ENCODE results near the gene ITPK1. TPM values are rescaled to one million over a fixed set of nuclear protein-coding genes. Genes with fewer than 3 reads are reported as not detected.

The ITPK1 gene
- total and polyA plus RNA-seq, 2 donors (not counting 3 experiments of a cell fraction or from before 2014, with no cell fraction given), result 39.6 to 51.8 TPM

DNA sequence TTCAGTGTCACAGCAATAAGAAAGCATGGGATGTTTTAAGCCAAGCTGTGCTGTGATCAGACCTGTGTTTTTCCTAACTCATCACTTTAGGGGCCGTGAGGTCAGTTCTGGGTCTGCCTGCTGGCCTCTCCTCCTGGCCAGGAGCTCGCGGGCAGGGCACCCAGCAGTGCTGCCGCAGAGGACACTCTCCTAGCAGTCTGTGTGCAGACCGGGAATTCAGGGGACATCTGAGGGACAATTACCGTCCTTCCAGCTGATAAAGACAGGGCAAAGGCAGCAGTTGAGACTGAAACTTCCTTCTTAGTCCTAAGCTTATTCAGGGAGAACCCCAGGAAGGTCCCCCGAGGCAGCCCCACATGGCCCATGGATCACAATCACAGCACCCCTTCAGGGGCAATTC, 103.2 kb downstream of the ITPK1 start:
- H3K27me3 ChIP-seq (ENCODE audit: control insufficient read depth in 2 of 2, insufficient read depth in 2 of 2, low read length in 2 of 2), result no peaks in the 10 kb centered on the region
- ChIA-PET POLR2A (no interaction called here), CTCF (interaction anchor here (0.7 to 1.8 kb wide), 2 partner anchors 15 to 60 kb away, joined by 3 to 4 read pairs; no protein-coding TSS in a partner anchor)
- no peaks in the 10 kb centered on the region for H3K4me1 ChIP-seq (ENCODE audit: control insufficient read depth, extremely low read depth, insufficient read depth, low read length)
- H3K9me1 ChIP-seq (replicated peaks; ENCODE audit: control insufficient read depth, extremely low read depth, insufficient read depth, low read length), result no peaks in the 10 kb centered on the region
- no peaks in the 10 kb centered on the region for H3K36me3 ChIP-seq (ENCODE audit: control insufficient read depth in 2 of 2, extremely low read depth in 1 of 2, insufficient read depth in 2 of 2, low read length in 2 of 2)
- no peaks in the 10 kb centered on the region for H4K20me1 ChIP-seq (replicated peaks; ENCODE audit: control insufficient read depth, extremely low read depth, insufficient read depth, low read length)
- FAIRE-seq (no peak), DNase-seq (ENCODE audit: low read depth, low spot score) (no peak)
- TF ChIP-seq JUN (IDR thresholded peaks at IDR 0.05; ENCODE audit: borderline replicate concordance, insufficient read depth, insufficient read length, low read depth) (no peak), GATA2 (IDR thresholded peaks at IDR 0.05; ENCODE audit: insufficient read depth, insufficient read length, low read depth, low read length) (no peak), POLR2A (IDR thresholded peaks at IDR 0.05; ENCODE audit: low read depth, low read length) (no peak), EZH2 (IDR thresholded peaks at IDR 0.05; ENCODE audit: borderline replicate concordance, low read depth, low read length, severe bottlenecking) (no peak), FOS (IDR thresholded peaks at IDR 0.05; ENCODE audit: borderline replicate concordance, insufficient read depth, low read length) (no peak), MYC (IDR thresholded peaks at IDR 0.05; ENCODE audit: low read depth, low read length) (no peak), POLR2AphosphoS5 (IDR thresholded peaks at IDR 0.05; ENCODE audit: insufficient read depth, low read depth, low read length) (no peak)
- TF ChIP-seq, protein P1, sequence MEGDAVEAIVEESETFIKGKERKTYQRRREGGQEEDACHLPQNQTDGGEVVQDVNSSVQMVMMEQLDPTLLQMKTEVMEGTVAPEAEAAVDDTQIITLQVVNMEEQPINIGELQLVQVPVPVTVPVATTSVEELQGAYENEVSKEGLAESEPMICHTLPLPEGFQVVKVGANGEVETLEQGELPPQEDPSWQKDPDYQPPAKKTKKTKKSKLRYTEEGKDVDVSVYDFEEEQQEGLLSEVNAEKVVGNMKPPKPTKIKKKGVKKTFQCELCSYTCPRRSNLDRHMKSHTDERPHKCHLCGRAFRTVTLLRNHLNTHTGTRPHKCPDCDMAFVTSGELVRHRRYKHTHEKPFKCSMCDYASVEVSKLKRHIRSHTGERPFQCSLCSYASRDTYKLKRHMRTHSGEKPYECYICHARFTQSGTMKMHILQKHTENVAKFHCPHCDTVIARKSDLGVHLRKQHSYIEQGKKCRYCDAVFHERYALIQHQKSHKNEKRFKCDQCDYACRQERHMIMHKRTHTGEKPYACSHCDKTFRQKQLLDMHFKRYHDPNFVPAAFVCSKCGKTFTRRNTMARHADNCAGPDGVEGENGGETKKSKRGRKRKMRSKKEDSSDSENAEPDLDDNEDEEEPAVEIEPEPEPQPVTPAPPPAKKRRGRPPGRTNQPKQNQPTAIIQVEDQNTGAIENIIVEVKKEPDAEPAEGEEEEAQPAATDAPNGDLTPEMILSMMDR (IDR thresholded peaks at IDR 0.05; ENCODE audit: extremely low read depth in 1 of 2, insufficient read depth in 1 of 2, low read depth in 1 of 2, low read length in 2 of 2), result no peak
- TF ChIP-seq, protein P2, sequence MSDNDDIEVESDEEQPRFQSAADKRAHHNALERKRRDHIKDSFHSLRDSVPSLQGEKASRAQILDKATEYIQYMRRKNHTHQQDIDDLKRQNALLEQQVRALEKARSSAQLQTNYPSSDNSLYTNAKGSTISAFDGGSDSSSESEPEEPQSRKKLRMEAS (IDR thresholded peaks at IDR 0.05; ENCODE audit: insufficient read depth, insufficient read length), result no peak
- no peaks in the 10 kb centered on the region for H3K79me2 ChIP-seq (ENCODE audit: control insufficient read depth, insufficient read depth, low read length)
- no peak overlapping the region for H2AFZ ChIP-seq (ENCODE audit: low read depth, low read length)
- H3K4me2 ChIP-seq (ENCODE audit: insufficient read depth, low read length), result no peak overlapping the region
- no peak overlapping the region for H3K4me3 ChIP-seq (replicated peaks in 1 of 3; ENCODE audit: insufficient read depth in 1 of 3, low read depth in 1 of 3, low read length in 3 of 3)
- intact Hi-C loops (cut with micrococcal nuclease) (no loop called here), dilution Hi-C loops (cut with MboI; ENCODE audit: extremely low pct_ligation_motif_present, low sequenced_read_pairs) (no loop called here)
- H3K27ac ChIP-seq (ENCODE audit: insufficient read depth, low read depth, low read length), result no peak overlapping the region
- H3K9ac ChIP-seq (replicated peaks; ENCODE audit: extremely low read depth, insufficient read depth, low read length), result no peak overlapping the region
- no TSS peak for BruUV-seq (replicated peaks)
- H3K9me3 ChIP-seq (replicated peaks; ENCODE audit: control insufficient read depth, insufficient read depth, low read length), result no peaks in the 10 kb centered on the region
